ENCODE measurements around the gene ECI1. TPM values are rescaled to one million over a fixed set of nuclear protein-coding genes. Genes with fewer than 3 reads are reported as not detected.

The ECI1 gene
- total and polyA plus RNA-seq, 2 of the 13 experiments (the other 11 are each of a cell fraction or from before 2014, with no cell fraction given) = 82.0 to 102 TPM

DNA sequence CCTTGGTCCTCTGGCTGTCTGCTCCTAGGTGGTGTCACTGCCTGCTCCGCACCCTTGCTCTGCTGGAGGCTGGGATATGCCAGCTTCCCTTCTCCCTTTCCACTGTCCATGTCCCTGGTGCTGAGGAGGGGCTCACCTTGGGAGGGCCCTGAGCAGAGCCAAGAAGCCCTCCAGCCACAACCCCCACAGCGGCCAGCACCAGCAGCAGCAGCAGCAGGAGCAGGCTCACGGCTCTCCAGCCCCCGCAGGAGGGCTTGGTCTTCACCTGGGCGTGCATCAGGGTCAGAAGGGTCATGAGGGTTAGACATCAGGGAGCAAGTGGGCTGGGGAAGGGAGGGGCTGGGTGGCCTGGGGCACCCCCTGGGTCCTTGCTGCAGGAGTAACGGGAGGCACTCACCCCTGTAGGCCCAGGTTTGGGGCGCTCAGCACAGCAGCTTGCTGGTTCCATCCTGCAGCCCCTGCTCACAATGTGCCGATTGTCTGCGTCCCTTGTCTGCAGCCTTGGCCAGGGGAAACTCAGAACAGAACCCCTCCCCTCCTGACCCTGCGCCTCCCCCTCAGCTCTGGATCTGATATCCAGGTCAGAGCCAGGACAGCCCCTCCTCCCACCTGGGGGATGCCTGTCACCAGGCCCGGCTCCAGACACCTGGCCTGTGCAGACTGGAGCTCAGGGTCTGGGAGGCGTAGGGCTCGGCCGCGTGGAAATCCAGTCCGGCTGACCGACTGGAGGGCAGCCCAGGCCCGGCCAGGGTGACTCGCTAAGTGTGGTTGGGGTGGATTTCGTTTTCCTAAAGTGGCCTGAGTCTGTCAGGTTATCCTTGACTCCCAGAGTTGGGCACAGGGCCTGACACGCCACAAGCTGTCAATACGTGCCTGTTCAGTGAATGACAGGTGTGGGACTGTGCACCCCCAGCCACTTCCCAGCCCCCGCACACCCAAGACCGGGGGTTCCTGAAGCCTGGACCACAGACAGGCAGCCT is 40.7 kb downstream of the ECI1 start, which contains the start of gene BRICD5 (continued):
- TF ChIP-seq ZSCAN21 (CRISPR knock-in tag; IDR thresholded peaks at IDR 0.05; ENCODE audit: borderline replicate concordance) = peak; percentile 67; the same call in 1 of the 2 replicates
- no peak for TF ChIP-seq ZNF10 (CRISPR knock-in tag; IDR thresholded peaks at IDR 0.05; ENCODE audit: borderline replicate concordance, low read depth)
- TF ChIP-seq SIN3B (IDR thresholded peaks at IDR 0.05; ENCODE audit: low read length) = no peak
- TF ChIP-seq SRSF4 (IDR thresholded peaks at IDR 0.05; ENCODE audit: low read depth, low read length, poor library complexity, severe bottlenecking) = no peak
- TF ChIP-seq ZKSCAN1 (IDR thresholded peaks at IDR 0.05; ENCODE audit: low read length) = no peak
- TF ChIP-seq, protein P1, sequence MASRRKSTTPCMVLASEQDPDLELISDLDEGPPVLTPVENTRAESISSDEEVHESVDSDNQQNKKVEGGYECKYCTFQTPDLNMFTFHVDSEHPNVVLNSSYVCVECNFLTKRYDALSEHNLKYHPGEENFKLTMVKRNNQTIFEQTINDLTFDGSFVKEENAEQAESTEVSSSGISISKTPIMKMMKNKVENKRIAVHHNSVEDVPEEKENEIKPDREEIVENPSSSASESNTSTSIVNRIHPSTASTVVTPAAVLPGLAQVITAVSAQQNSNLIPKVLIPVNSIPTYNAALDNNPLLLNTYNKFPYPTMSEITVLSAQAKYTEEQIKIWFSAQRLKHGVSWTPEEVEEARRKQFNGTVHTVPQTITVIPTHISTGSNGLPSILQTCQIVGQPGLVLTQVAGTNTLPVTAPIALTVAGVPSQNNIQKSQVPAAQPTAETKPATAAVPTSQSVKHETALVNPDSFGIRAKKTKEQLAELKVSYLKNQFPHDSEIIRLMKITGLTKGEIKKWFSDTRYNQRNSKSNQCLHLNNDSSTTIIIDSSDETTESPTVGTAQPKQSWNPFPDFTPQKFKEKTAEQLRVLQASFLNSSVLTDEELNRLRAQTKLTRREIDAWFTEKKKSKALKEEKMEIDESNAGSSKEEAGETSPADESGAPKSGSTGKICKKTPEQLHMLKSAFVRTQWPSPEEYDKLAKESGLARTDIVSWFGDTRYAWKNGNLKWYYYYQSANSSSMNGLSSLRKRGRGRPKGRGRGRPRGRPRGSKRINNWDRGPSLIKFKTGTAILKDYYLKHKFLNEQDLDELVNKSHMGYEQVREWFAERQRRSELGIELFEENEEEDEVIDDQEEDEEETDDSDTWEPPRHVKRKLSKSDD (CRISPR knock-in tag; IDR thresholded peaks at IDR 0.05; ENCODE audit: low read depth) = no peak; the same call in 1 of the 2 replicates
- TF ChIP-seq ZBTB1 (CRISPR knock-in tag; IDR thresholded peaks at IDR 0.05; ENCODE audit: borderline replicate concordance) = no peak
- no peak for TF ChIP-seq NAIF1 (CRISPR knock-in tag; IDR thresholded peaks at IDR 0.05; ENCODE audit: borderline replicate concordance)
- no peak for TF ChIP-seq MIER2 (CRISPR knock-in tag; IDR thresholded peaks at IDR 0.05)
- TF ChIP-seq, protein P2, sequence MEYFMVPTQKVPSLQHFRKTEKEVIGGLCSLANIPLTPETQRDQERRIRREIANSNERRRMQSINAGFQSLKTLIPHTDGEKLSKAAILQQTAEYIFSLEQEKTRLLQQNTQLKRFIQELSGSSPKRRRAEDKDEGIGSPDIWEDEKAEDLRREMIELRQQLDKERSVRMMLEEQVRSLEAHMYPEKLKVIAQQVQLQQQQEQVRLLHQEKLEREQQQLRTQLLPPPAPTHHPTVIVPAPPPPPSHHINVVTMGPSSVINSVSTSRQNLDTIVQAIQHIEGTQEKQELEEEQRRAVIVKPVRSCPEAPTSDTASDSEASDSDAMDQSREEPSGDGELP (IDR thresholded peaks at IDR 0.05; ENCODE audit: borderline replicate concordance, low read depth) = 0 out of 2 replicates have a peak, but pooled peaks have one; percentile 21
- no peak for TF ChIP-seq NKX3-1 (CRISPR knock-in tag; IDR thresholded peaks at IDR 0.05)
- no peak for TF ChIP-seq ZNF780A (CRISPR knock-in tag; IDR thresholded peaks at IDR 0.05)
- TF ChIP-seq, protein P3, sequence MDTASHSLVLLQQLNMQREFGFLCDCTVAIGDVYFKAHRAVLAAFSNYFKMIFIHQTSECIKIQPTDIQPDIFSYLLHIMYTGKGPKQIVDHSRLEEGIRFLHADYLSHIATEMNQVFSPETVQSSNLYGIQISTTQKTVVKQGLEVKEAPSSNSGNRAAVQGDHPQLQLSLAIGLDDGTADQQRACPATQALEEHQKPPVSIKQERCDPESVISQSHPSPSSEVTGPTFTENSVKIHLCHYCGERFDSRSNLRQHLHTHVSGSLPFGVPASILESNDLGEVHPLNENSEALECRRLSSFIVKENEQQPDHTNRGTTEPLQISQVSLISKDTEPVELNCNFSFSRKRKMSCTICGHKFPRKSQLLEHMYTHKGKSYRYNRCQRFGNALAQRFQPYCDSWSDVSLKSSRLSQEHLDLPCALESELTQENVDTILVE (CRISPR knock-in tag; IDR thresholded peaks at IDR 0.05) = no peak
- no peak for TF ChIP-seq ZFP36L1 (CRISPR knock-in tag; IDR thresholded peaks at IDR 0.05)
- TF ChIP-seq, protein P4, sequence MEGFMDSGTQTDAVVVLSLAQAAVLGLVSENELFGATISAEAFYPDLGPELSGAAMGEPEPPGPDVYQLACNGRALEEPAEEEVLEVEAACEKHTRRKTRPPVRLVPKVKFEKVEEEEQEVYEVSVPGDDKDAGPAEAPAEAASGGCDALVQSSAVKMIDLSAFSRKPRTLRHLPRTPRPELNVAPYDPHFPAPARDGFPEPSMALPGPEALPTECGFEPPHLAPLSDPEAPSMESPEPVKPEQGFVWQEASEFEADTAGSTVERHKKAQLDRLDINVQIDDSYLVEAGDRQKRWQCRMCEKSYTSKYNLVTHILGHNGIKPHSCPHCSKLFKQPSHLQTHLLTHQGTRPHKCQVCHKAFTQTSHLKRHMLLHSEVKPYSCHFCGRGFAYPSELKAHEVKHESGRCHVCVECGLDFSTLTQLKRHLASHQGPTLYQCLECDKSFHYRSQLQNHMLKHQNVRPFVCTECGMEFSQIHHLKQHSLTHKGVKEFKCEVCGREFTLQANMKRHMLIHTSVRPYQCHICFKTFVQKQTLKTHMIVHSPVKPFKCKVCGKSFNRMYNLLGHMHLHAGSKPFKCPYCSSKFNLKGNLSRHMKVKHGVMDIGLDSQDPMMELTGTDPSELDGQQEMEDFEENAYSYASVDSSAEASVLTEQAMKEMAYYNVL (CRISPR knock-in tag; IDR thresholded peaks at IDR 0.05; ENCODE audit: borderline replicate concordance) = no peak
- TF ChIP-seq ZNF607 (CRISPR knock-in tag; IDR thresholded peaks at IDR 0.05; ENCODE audit: borderline replicate concordance) = no peak
- no peak for TF ChIP-seq ZNF335 (CRISPR knock-in tag; IDR thresholded peaks at IDR 0.05)
- TF ChIP-seq DPF2 (CRISPR knock-in tag; IDR thresholded peaks at IDR 0.05; ENCODE audit: borderline replicate concordance, low read depth) = 0 out of 2 replicates have a peak, but pooled peaks have one; percentile 13
- TF ChIP-seq ZNF225 (CRISPR knock-in tag; IDR thresholded peaks at IDR 0.05) = no peak

Data from HepG2 (cell line).